Measurements from ENCODE around the gene GPATCH1. TPM values are rescaled to one million over a fixed set of nuclear protein-coding genes. Genes with fewer than 3 reads are reported as not detected.

Gene GPATCH1
- total and polyA plus RNA-seq, 2 of the 13 experiments (the other 11 are each of a cell fraction or from before 2014, with no cell fraction given), result 6.8 to 6.9 TPM

- TF ChIP-seq DMTF1 (CRISPR knock-in tag; IDR thresholded peaks at IDR 0.05), result no peak
- TF ChIP-seq, protein P1, sequence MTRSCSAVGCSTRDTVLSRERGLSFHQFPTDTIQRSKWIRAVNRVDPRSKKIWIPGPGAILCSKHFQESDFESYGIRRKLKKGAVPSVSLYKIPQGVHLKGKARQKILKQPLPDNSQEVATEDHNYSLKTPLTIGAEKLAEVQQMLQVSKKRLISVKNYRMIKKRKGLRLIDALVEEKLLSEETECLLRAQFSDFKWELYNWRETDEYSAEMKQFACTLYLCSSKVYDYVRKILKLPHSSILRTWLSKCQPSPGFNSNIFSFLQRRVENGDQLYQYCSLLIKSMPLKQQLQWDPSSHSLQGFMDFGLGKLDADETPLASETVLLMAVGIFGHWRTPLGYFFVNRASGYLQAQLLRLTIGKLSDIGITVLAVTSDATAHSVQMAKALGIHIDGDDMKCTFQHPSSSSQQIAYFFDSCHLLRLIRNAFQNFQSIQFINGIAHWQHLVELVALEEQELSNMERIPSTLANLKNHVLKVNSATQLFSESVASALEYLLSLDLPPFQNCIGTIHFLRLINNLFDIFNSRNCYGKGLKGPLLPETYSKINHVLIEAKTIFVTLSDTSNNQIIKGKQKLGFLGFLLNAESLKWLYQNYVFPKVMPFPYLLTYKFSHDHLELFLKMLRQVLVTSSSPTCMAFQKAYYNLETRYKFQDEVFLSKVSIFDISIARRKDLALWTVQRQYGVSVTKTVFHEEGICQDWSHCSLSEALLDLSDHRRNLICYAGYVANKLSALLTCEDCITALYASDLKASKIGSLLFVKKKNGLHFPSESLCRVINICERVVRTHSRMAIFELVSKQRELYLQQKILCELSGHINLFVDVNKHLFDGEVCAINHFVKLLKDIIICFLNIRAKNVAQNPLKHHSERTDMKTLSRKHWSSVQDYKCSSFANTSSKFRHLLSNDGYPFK (CRISPR knock-in tag; IDR thresholded peaks at IDR 0.05; ENCODE audit: borderline replicate concordance), result no peak
- no peak for TF ChIP-seq ZNF543 (CRISPR knock-in tag; IDR thresholded peaks at IDR 0.05)
- no peak for TF ChIP-seq LCORL (IDR thresholded peaks at IDR 0.05)
- no peak for TF ChIP-seq LCORL (CRISPR knock-in tag; IDR thresholded peaks at IDR 0.05)
- TF ChIP-seq PAWR (CRISPR knock-in tag; IDR thresholded peaks at IDR 0.05; ENCODE audit: borderline replicate concordance), result no peak
- peak; percentile 55; the same call in 1 of the 2 replicates for TF ChIP-seq JUND (CRISPR knock-in tag; IDR thresholded peaks at IDR 0.05)
- no peak for TF ChIP-seq ZEB1 (IDR thresholded peaks at IDR 0.05; ENCODE audit: insufficient replicate concordance, low read depth)
- TF ChIP-seq ZNF775 (CRISPR knock-in tag; IDR thresholded peaks at IDR 0.05; ENCODE audit: borderline replicate concordance), result no peak
- no peak for TF ChIP-seq ZNF766 (CRISPR knock-in tag; IDR thresholded peaks at IDR 0.05; ENCODE audit: borderline replicate concordance)
- TF ChIP-seq MEIS2 (CRISPR knock-in tag; IDR thresholded peaks at IDR 0.05), result no peak
- TF ChIP-seq, protein P2, sequence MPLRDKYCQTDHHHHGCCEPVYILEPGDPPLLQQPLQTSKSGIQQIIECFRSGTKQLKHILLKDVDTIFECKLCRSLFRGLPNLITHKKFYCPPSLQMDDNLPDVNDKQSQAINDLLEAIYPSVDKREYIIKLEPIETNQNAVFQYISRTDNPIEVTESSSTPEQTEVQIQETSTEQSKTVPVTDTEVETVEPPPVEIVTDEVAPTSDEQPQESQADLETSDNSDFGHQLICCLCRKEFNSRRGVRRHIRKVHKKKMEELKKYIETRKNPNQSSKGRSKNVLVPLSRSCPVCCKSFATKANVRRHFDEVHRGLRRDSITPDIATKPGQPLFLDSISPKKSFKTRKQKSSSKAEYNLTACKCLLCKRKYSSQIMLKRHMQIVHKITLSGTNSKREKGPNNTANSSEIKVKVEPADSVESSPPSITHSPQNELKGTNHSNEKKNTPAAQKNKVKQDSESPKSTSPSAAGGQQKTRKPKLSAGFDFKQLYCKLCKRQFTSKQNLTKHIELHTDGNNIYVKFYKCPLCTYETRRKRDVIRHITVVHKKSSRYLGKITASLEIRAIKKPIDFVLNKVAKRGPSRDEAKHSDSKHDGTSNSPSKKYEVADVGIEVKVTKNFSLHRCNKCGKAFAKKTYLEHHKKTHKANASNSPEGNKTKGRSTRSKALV (CRISPR knock-in tag; IDR thresholded peaks at IDR 0.05), result no peak
- TF ChIP-seq MATR3 (CRISPR knock-in tag; IDR thresholded peaks at IDR 0.05), result no peak
- peak; percentile 94 for TF ChIP-seq PPARG (CRISPR knock-in tag; conservative IDR thresholded peaks at IDR 0.05)
- TF ChIP-seq DPF2 (CRISPR knock-in tag; IDR thresholded peaks at IDR 0.05; ENCODE audit: borderline replicate concordance, low read depth), result no peak; the same call in 1 of the 2 replicates
- no peak for TF ChIP-seq ZNF44 (CRISPR knock-in tag; IDR thresholded peaks at IDR 0.05)
- TF ChIP-seq FLYWCH1 (CRISPR knock-in tag; IDR thresholded peaks at IDR 0.05), result no peak
- TF ChIP-seq ELF4 (CRISPR knock-in tag; IDR thresholded peaks at IDR 0.05; ENCODE audit: borderline replicate concordance), result no peak
- peak; percentile 49; the same call in 1 of the 2 replicates for TF ChIP-seq ZNF430 (CRISPR knock-in tag; IDR thresholded peaks at IDR 0.05)
- TF ChIP-seq PHF21A (CRISPR knock-in tag; IDR thresholded peaks at IDR 0.05), result peak; percentile 52
- TF ChIP-seq STAG1 (CRISPR knock-in tag; IDR thresholded peaks at IDR 0.05), result no peak; the same call in 1 of the 2 replicates
- no peak for TF ChIP-seq JDP2 (CRISPR knock-in tag; IDR thresholded peaks at IDR 0.05; ENCODE audit: borderline replicate concordance)
These were observed 20.1 kb downstream of the GPATCH1 start (continued) for GRCh38 chr19:33100894-33101644.
